ENCODE results near the gene CREB5.

- TF ChIP-seq CTCF (conservative IDR thresholded peaks at IDR 0.05; ENCODE audit: low read length), result no peak
- no peak for TF ChIP-seq EZH2phosphoT487 (IDR thresholded peaks at IDR 0.05; ENCODE audit: borderline replicate concordance)
Measured at GRCh38 chr7:28708033-28708951, 296.0 kb downstream of the CREB5 start.

All from Loucy (cell line).